Caki2 (cell line): ENCODE results near the gene SLC4A5. TPM values are rescaled to one million over a fixed set of nuclear protein-coding genes. Genes with fewer than 3 reads are reported as not detected.
"Not testable (repeated sequence)": the region's sequence is repeated elsewhere in the genome, so short reads cannot be mapped to it uniquely, and the experiment has no call there.

ENCODE experiments used
- DNase-seq: peaks from one replicate; pipeline ENCODE4 v3.0.0-alpha.2; 2015; ENCODE audit warnings: low read depth
- in situ Hi-C: cut with HindIII; loops from 2 replicates; pipeline ENCODE4 v1.10.0; 2016; ENCODE audit warnings: low sequenced_read_pairs, low pct_unique_long_range_greater_than_20kb, mixed read lengths
- total RNA-seq: library from RNA; depleted of rRNA; stranded (reverse); fragments of >200 nt; shearing (Covaris generic); gene quantifications from 2 replicates; pipeline ENCODE4 v1.2.3, GENCODE V29; 2014; ENCODE audit warnings: low replicate concordance

SLC4A5 gene
- total RNA-seq, 1 experiment from 2014 or later, result 0.84 TPM

- no peak for DNase-seq
- in situ Hi-C loops, result no loop called here
Measured at GRCh38 chr2:74369976-74370375, 26.8 kb upstream of the SLC4A5 start.

DNA sequence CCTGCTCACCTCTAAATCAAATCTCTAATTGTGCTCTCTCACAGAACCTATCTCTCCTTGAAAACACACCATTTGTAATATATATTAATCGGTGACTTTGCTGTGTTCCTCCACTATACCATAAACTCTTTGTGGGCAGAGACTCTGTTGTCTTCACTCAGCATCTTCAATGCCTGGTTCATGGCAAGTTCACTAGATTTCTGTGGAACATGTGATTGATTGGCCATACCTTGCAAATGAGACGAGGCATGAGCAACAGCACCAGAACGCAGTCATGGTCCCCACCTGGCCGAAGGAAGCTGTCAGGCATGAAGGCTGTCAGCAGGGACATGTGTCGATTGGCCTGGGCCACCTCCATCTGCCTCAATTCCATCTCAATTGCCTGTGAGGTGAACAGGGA is 25.3 kb upstream of the SLC4A5 start:
- no peak for DNase-seq
- in situ Hi-C loops, result no loop called here

- in situ Hi-C loops, result no loop called here
- no peak for DNase-seq
Measured at GRCh38 chr2:74367789-74368188, 24.6 kb upstream of the SLC4A5 start.

- DNase-seq, result no peak
- in situ Hi-C loops, result no loop called here
Measured at GRCh38 chr2:74366036-74366435, 22.8 kb upstream of the SLC4A5 start.

DNA sequence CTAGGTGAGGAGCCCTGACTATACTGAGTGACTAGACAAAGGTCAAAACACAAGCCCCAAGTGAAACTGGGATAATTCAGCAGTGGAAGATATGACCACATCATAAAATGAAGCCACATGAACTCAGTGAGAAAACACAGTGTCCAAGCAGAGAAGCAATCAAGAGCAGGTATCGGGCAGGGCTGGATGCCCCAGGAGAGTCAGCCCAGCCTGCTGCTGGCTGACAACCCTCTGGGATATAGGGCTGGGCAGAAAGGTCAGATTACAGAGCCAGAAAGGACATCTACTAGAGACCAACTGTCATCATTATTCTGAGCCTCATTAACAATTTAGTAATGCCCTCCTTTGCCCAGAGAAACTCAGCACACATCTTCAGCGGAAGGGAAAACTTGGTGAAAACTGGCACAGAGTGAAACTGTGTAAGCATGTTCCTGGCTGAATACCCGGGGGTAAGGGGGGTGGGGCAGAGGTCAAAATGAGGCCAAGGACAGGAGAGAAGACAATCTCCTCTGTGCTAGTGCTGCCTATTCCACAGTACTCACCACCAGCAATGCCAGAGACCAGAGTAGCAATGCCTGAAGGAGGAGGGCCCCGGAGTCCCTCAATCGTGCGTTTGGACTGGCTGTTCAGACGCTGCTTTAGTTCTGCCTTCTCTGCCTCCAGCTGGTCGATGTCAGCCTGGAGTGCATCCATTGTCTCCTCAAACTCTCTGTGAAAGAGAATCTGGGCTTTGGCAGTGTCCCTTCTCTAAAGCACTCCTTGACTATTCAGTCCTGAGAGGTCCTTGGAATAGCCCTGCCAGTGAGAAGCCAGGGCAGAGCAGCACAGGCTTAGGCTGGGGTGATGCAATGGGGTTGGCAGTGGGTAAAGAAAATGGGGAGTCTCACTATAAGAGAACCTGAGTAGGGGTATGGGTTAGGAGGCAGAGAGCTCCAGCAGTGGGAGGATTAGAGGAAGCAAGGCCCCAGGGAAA is 21.6 kb upstream of the SLC4A5 start:
- DNase-seq, result no peak
- in situ Hi-C loops, result no loop called here

- in situ Hi-C loops, result no loop called here
- DNase-seq, result no peak
Measured at GRCh38 chr2:74361327-74361726, 18.1 kb upstream of the SLC4A5 start.

- DNase-seq, result no peak
- in situ Hi-C loops, result no loop called here
Measured at GRCh38 chr2:74357627-74358026, 14.4 kb upstream of the SLC4A5 start.

- in situ Hi-C loops, result no loop called here
- no peak for DNase-seq
Measured at GRCh38 chr2:74349889-74350288, 6.7 kb upstream of the SLC4A5 start.

DNA sequence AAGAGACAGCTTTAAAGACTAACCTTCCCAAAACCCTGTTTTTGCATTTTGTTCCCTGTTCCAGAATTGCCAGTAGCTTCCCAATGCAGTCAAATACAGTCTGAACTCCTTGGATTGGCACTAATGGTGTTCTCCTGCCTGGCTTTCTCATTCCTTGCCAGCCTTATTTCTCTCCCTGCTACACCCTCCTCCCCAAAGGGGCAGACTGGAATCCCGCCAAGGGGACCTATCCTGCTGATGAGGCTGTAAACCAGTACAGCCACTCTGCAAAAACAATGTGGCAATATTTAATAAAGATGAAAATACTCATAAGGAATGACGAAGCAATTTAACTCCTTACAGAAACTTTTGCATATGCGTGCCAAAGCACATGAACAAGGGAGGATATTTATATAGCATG is 4.5 kb upstream of the SLC4A5 start:
- no peak for DNase-seq
- in situ Hi-C loops, result no loop called here

DNA sequence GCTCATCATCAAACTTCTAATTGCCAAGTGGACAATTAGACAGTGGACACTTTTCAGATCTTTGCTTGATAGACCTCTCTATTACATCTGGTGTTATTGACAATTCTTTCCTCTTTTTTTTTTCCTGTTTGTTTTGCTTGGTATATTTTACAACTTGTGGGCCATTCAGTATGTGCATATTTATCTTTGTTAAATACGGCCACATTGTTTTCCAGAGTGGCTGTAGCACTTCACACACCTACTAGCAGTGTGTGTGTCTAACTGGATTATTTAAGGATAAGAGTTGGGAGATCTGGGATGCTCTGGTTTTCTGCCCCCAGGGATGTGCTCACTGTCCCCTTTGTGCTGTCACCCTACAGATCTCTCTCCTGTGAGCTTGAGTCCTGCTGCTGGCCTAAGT is 4.1 kb upstream of the SLC4A5 start:
- DNase-seq, result no peak
- in situ Hi-C loops, result no loop called here

DNA sequence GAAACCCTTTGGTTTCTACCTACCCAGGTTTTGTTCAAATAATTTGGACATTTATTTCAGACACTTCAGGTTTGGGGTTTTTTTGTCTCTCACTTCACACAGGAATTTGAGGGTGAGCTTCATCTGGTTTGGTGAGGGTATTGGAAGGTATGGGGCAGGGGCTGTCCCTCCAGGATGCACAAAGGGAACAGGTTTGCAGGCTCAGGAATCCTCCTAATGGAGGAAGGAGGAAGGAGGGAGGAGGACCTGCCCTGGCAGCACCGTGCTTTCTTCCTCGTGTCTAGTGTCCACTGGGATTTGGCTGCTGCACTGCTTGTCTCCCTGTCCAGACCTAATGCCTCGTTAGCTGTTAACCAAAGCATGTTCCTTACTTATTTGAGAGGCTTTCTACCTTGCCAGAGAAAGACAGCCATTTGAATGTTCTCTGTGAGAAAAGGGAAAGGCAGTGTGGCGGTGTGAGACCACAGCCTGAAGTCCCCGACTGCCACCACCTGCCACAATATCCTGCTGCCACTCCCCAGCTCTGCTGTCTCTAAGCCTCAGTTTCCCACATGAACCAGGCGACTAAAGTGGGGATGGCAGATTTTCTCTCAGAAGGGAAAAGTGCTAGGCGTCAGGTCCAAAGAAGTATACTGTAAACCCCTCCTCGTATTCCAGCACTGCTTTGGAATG is 2.2 kb upstream of the SLC4A5 start:
- in situ Hi-C loops, result no loop called here
- DNase-seq, result no peak

GRCh38 chr2:74336227-74336626 is 7.0 kb downstream of the SLC4A5 start:
- DNase-seq, in situ Hi-C loops: not testable (repeated sequence)

DNA sequence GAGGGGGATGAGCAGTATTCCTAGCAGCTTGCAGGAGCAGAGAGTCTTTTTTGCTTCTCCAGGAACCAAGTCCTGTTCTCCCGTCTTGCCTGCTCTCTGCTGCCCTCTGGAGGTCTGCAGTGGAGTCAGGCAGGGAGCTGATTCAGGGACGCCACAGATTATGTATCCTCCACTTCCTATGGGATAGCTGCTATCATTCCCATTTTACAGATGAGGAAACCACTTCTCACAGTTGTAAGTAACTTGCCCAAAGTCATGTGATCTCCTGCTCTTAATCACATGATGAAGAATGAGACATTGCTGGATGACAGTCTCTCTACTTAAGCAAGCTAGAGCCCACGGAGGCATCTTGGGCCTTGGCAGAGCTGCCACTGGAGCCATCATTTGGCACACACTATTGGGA is 8.3 kb downstream of the SLC4A5 start:
- peak; percentile 43 for DNase-seq
- in situ Hi-C loops, result no loop called here

GRCh38 chr2:74333896-74334586 is 9.2 kb downstream of the SLC4A5 start:
- in situ Hi-C loops, result no loop called here
- no peak for DNase-seq

DNA sequence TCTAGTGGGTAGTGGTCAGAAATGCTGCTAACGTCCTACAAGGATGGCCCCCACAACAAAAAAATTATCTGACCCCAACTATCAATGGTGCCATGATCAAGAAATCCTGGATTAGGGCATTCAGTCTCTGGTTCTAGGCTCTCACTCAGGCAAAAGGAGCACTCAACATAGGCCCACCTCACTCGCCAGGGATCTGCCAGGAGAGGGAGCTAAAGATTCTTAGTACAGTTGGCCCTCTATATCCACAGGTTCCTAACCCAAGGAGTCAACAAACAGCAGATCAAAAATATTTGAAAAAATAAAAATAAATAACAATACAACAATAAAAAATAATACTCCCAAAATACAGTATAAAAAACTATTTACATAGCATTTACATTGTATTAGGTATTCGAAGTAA is 10.0 kb downstream of the SLC4A5 start:
- peak; percentile 11 for DNase-seq
- in situ Hi-C loops, result no loop called here

- in situ Hi-C loops, result no loop called here
- DNase-seq, result no peak
Measured at GRCh38 chr2:74332550-74333174, 10.6 kb downstream of the SLC4A5 start.

DNA sequence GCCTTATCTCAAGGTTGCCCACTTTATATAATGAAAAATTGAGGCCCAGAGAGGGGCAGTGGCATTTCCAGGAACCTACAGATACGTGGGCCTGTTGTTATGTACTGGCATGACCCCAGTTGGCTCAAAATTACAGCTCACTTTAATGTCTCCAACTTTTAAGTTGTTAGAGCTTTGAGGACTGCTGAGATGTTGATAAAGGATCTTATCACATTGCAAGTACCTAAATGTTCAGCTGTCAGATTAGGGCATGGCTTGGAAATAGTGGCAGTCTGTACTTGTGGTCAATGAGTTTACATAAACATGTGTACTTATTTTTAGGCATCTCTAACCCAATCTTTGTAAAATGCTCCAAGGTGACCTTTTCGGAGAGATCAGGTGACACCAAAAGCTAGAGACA is 14.6 kb downstream of the SLC4A5 start:
- in situ Hi-C loops, result no loop called here
- DNase-seq, result no peak

GRCh38 chr2:74328074-74328473 is 15.1 kb downstream of the SLC4A5 start:
- in situ Hi-C loops, result no loop called here
- DNase-seq, result no peak

DNA sequence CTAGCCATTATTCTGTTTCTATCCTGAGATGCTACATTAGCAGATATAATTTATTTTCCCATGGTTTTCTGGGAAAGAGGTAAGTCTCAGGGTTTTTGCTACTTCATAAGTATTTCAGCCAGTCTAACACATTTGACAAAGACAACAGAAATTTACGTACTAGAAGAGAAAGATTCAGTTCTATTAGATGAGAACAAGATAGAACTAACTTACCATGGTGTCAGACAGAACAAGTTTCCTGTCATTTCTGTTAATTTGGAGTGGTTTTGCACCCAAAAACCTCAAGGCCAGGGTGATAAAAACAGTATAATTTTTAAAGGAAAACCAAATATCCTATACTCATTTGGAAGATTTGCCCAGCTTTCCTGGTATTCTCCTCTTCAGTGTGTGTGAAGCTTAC is 15.6 kb downstream of the SLC4A5 start:
- in situ Hi-C loops, result no loop called here
- DNase-seq, result no peak
